Measurements from ENCODE around the gene FGB.

The FGB gene

GRCh38 chr4:154562697-154563254, at the start of gene FGB:
Gene FGB, plus strand, starts transcription at chr4:154563011. Its CDS starts 8 bp downstream, at chr4:154563019.
- no peak for DNase-seq

- DNase-seq, result no peak
These were observed 46.3 kb upstream of the FGB start for GRCh38 chr4:154516318-154517029.

GRCh38 chr4:154517591-154517990, 45.2 kb upstream of the FGB start:
- no peak for DNase-seq

GRCh38 chr4:154519214-154519613, 43.6 kb upstream of the FGB start:
- DNase-seq, result no peak

- no peak for DNase-seq
These were observed 41.2 kb upstream of the FGB start for GRCh38 chr4:154521607-154522006.

GRCh38 chr4:154526151-154526550, 36.7 kb upstream of the FGB start:
- no peak for DNase-seq

GRCh38 chr4:154527308-154527707, 35.5 kb upstream of the FGB start:
- DNase-seq, result no peak

- no peak for DNase-seq
These were observed 33.9 kb upstream of the FGB start for GRCh38 chr4:154528869-154529268.

- no peak for DNase-seq
These were observed 32.9 kb upstream of the FGB start for GRCh38 chr4:154529728-154530519.

GRCh38 chr4:154534296-154534695, 28.5 kb upstream of the FGB start:
- no peak for DNase-seq

- DNase-seq, result no peak
These were observed 20.4 kb upstream of the FGB start for GRCh38 chr4:154542271-154542879.

GRCh38 chr4:154545689-154546088, 17.1 kb upstream of the FGB start:
- no peak for DNase-seq

GRCh38 chr4:154549894-154550790, 12.7 kb upstream of the FGB start, which contains the start of gene PLRG1:
Gene PLRG1, minus strand, starts transcription at chr4:154550400. Its CDS starts 92 bp downstream, at chr4:154550308.
- peak; percentile 91 for DNase-seq

GRCh38 chr4:154551872-154552686, 10.7 kb upstream of the FGB start:
- peak; percentile 52 for DNase-seq

- no peak for DNase-seq
These were observed 3.7 kb upstream of the FGB start for GRCh38 chr4:154559141-154559493.

GRCh38 chr4:154559494-154560418, 3.1 kb upstream of the FGB start:
- peak; percentile 15 for DNase-seq

GRCh38 chr4:154560419-154560801, 2.4 kb upstream of the FGB start:
- no peak for DNase-seq

GRCh38 chr4:154560824-154561231, 2.0 kb upstream of the FGB start:
- DNase-seq, result no peak

GRCh38 chr4:154564311-154564710, 1.5 kb downstream of the FGB start:
- DNase-seq, result no peak

GRCh38 chr4:154565704-154566103, 2.9 kb downstream of the FGB start:
- DNase-seq, result no peak
